Progenitor cell of endocrine pancreas (in vitro differentiated cells): Measurements from ENCODE around the gene SNX3. TPM values are rescaled to one million over a fixed set of nuclear protein-coding genes. Genes with fewer than 3 reads are reported as not detected.

Experiments
- DNase-seq: peaks from one replicate; pipeline ENCODE4 v3.0.0; 2021; ENCODE audit warnings: low spot score; ENCODE audit not compliant: unreplicated experiment
- H3K27ac Mint-ChIP-seq: 2 replicates; pipeline ENCODE4 v1.8.0; 2021; ENCODE audit warnings: mild to moderate bottlenecking, moderate library complexity, mixed read lengths
- H3K27me3 Mint-ChIP-seq: 2 replicates; pipeline ENCODE4 v1.8.0; 2021; ENCODE audit warnings: mixed read lengths
- H3K36me3 Mint-ChIP-seq: 2 replicates; pipeline ENCODE4 v1.8.0; 2022; ENCODE audit warnings: mixed read lengths; ENCODE audit not compliant: insufficient read depth
- H3K4me1 Mint-ChIP-seq: 2 replicates; pipeline ENCODE4 v1.8.0; 2021; ENCODE audit warnings: low read depth, mixed read lengths
- H3K4me3 Mint-ChIP-seq: 2 replicates; pipeline ENCODE4 v1.8.0; 2021; ENCODE audit warnings: low read depth, mild to moderate bottlenecking, moderate library complexity, mixed read lengths
- H3K9me3 Mint-ChIP-seq: 2 replicates; pipeline ENCODE4 v1.8.0; 2021; ENCODE audit warnings: low read depth, mixed read lengths
- total RNA-seq: library from RNA; stranded (reverse); gene quantifications from 2 replicates; pipeline ENCODE4 v1.2.1, GENCODE V29; 2021
- TF ChIP-seq, protein P1 (sequence below): fragments of 200-600 bp; sonication (generic); IDR thresholded peaks from one replicate; pipeline ENCODE4 v1.5.0; 2021; ENCODE audit warnings: antibody characterized with exemption, mild to moderate bottlenecking; ENCODE audit not compliant: unreplicated experiment

The SNX3 gene
- total RNA-seq, 1 donor from 2014 or later: 95.5 TPM

DNA sequence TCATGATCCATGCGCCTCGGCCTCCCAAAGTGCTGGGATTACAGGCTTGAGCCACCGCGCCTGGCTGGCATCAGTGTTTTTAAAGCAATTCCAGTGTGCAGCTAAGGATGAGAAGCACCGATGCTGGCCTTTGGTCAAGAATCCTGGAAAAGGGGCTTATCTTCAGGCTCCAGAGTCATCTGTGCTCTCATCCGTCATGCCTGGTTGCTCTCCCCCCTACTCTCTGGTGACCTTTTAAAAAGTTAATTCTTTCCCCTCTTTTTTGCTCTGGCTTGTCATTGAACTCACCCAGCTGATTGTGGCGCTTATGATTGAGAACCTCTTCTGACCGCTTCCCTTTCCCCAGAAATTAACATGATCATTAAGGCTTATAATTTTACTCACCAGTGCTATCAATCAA lies 66.3 kb downstream of the SNX3 start:
- Mint-ChIP-seq H3K27ac (no peak overlapping the region), H3K4me3 (no peak overlapping the region), H3K4me1 (no peaks in the 10 kb centered on the region), H3K9me3 (no peaks in the 10 kb centered on the region), H3K27me3 (peaks cover 31% of the 10 kb centered on the region), H3K36me3 (no peaks in the 10 kb centered on the region)
- no peak for DNase-seq
- TF ChIP-seq, protein P1, sequence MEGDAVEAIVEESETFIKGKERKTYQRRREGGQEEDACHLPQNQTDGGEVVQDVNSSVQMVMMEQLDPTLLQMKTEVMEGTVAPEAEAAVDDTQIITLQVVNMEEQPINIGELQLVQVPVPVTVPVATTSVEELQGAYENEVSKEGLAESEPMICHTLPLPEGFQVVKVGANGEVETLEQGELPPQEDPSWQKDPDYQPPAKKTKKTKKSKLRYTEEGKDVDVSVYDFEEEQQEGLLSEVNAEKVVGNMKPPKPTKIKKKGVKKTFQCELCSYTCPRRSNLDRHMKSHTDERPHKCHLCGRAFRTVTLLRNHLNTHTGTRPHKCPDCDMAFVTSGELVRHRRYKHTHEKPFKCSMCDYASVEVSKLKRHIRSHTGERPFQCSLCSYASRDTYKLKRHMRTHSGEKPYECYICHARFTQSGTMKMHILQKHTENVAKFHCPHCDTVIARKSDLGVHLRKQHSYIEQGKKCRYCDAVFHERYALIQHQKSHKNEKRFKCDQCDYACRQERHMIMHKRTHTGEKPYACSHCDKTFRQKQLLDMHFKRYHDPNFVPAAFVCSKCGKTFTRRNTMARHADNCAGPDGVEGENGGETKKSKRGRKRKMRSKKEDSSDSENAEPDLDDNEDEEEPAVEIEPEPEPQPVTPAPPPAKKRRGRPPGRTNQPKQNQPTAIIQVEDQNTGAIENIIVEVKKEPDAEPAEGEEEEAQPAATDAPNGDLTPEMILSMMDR: no peak

DNA sequence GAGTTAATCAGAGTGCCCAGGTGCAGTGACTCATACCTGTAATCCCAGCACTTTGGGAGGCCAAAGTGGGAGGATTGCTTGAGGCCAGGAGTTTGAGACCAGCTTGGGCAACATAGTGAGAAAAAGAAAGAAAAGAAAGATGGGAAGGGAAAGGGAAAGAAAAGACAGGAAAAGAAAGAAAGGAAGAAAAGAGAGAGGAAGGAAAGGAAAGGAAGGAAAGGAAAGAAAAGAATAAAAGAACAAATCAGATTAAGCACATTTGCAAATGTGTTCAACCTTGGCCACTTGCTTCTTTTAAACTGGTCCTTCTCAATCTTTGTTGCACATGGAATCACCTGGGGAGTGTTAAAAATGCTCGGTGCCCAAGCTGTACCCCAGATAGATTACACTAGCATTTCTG lies 67.0 kb downstream of the SNX3 start:
- TF ChIP-seq, protein P1: no peak
- Mint-ChIP-seq H3K36me3 (no peaks in the 10 kb centered on the region), H3K4me3 (no peak overlapping the region), H3K27me3 (peaks cover 37% of the 10 kb centered on the region), H3K9me3 (no peaks in the 10 kb centered on the region), H3K4me1 (no peaks in the 10 kb centered on the region), H3K27ac (no peak overlapping the region)
- no peak for DNase-seq

DNA sequence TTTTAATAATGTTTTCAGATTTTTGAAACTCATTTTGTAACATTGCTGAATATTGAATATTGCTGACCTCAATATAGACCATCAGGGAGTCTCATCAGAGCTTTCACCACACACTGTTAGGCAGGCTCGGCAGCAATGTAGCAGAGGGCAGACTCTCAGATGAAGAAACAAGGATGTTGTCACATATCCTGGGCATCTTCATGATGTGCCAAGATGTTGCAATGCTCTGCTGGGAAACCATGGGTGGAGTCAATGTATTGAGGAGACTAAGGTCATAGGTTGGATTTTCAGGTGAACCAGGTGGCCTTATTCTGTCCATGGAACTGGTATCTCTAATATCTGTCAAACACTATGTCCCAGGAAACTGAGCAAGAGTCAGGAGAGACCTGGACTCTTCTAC lies 67.7 kb downstream of the SNX3 start:
- H3K27ac Mint-ChIP-seq: no peak overlapping the region
- no peaks in the 10 kb centered on the region for H3K4me1 Mint-ChIP-seq
- peaks cover 41% of the 10 kb centered on the region for H3K27me3 Mint-ChIP-seq

DNA sequence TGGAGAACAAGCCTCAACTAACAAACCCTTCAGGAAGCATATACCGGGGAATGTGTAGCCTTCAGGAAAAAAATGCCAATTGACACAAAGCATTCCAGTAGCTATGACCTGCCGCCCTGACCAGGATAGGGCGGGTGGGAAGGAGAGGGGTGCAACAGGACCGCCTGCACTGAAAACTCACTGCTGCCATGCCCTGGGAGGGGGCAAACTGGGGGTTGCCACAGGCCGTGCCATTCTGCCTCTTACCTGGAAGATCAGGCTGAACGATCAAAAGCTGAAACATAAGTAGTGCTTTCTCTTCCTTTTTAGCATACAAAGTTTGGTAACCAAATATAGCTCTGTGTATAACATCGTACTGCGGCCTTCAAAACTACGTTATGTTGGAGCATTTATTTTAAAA lies 73.3 kb downstream of the SNX3 start:
- Mint-ChIP-seq H3K27ac (no peak overlapping the region), H3K27me3 (peaks cover 65% of the 10 kb centered on the region), H3K9me3 (no peaks in the 10 kb centered on the region), H3K4me1 (peaks cover 3% of the 10 kb centered on the region), H3K4me3 (no peak overlapping the region), H3K36me3 (no peaks in the 10 kb centered on the region)
- TF ChIP-seq, protein P1: no peak
- no peak for DNase-seq

More for the DNA sequence above, 67.7 kb downstream of the SNX3 start:
- no peaks in the 10 kb centered on the region for H3K36me3 Mint-ChIP-seq
- no peaks in the 10 kb centered on the region for H3K9me3 Mint-ChIP-seq
- TF ChIP-seq, protein P1: no peak
- no peak overlapping the region for H3K4me3 Mint-ChIP-seq
- DNase-seq: no peak

DNA sequence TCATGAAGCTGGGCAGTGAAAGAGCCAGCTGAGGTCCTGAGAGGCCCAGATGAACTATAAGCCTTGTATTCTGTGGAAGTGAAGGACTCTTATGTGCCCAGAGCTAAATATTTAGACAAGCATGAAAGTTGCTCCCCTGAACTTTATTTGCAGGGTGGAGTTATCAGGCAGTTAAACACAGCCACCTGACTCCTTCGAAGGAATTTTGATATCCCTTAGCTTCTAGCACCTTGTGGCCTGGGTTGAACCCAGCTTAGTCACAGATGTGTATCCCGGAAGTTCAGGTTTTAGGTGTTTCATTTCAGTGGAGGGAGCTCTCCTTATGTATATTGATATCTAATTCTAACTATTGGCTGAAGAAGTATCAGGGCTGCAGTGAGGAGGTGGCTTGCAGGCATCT lies 74.6 kb downstream of the SNX3 start:
- Mint-ChIP-seq H3K27me3 (peaks cover 66% of the 10 kb centered on the region), H3K27ac (no peak overlapping the region), H3K4me1 (peaks cover 3% of the 10 kb centered on the region), H3K36me3 (no peaks in the 10 kb centered on the region), H3K4me3 (no peak overlapping the region), H3K9me3 (no peaks in the 10 kb centered on the region)
- TF ChIP-seq, protein P1: no peak
- DNase-seq: no peak
